Measurements from ENCODE around the gene A3GALT2. TPM values are rescaled to one million over a fixed set of nuclear protein-coding genes. Genes with fewer than 3 reads are reported as not detected.

The A3GALT2 gene
- polyA plus RNA-seq, 1 of the 3 experiments (the other 2 are of a cell fraction): 0.07 TPM

- Histone ChIP-seq H3K36me3 (replicated peaks in 1 of 2; ENCODE audit: control insufficient read depth in 1 of 2, insufficient read depth in 2 of 2, low read length in 1 of 2) (peaks cover 26 to 49% of the 10 kb centered on the region in 2 experiments), H2AFZ (ENCODE audit: low read depth) (no peak overlapping the region), H3K79me2 (ENCODE audit: insufficient read depth) (no peaks in the 10 kb centered on the region), H3K9me2 (no peaks in the 10 kb centered on the region), H3K27ac (ENCODE audit: low read depth in 2 of 2, low read length in 1 of 2) (no peak overlapping the region), H4K20me1 (ENCODE audit: insufficient read depth) (no peaks in the 10 kb centered on the region), H3K4me2 (no peak overlapping the region), H3K9ac (no peak overlapping the region), H3F3A (replicated peaks; ENCODE audit: insufficient read depth) (no peaks in the 10 kb centered on the region), H3K27me3 (ENCODE audit: insufficient read depth) (no peaks in the 10 kb centered on the region), H3K4me3 (ENCODE audit: low read depth in 2 of 2, low read length in 1 of 2) (no peak overlapping the region), H3K9me3 (no peaks in the 10 kb centered on the region), H3K4me1 (ENCODE audit: control insufficient read depth in 1 of 2, insufficient read depth in 2 of 2, low read depth in 1 of 2, low read length in 1 of 2) (peaks cover 0 to 22% of the 10 kb centered on the region in 2 experiments; a peak in 3 of 4 replicates)
- TF ChIP-seq, protein P1, sequence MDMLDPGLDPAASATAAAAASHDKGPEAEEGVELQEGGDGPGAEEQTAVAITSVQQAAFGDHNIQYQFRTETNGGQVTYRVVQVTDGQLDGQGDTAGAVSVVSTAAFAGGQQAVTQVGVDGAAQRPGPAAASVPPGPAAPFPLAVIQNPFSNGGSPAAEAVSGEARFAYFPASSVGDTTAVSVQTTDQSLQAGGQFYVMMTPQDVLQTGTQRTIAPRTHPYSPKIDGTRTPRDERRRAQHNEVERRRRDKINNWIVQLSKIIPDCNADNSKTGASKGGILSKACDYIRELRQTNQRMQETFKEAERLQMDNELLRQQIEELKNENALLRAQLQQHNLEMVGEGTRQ (IDR thresholded peaks at IDR 0.05; ENCODE audit: borderline replicate concordance, low read depth, low read length): no peak
- TF ChIP-seq IRF3 (IDR thresholded peaks at IDR 0.05; ENCODE audit: low read depth, low read length): no peak
- TF ChIP-seq MEF2A (IDR thresholded peaks at IDR 0.05; ENCODE audit: borderline replicate concordance, low read depth): no peak
- TF ChIP-seq CTCF (IDR thresholded peaks at IDR 0.05): no peak
- TF ChIP-seq GATA2 (CRISPR knock-in tag; IDR thresholded peaks at IDR 0.05): no peak
- TF ChIP-seq, protein P2, sequence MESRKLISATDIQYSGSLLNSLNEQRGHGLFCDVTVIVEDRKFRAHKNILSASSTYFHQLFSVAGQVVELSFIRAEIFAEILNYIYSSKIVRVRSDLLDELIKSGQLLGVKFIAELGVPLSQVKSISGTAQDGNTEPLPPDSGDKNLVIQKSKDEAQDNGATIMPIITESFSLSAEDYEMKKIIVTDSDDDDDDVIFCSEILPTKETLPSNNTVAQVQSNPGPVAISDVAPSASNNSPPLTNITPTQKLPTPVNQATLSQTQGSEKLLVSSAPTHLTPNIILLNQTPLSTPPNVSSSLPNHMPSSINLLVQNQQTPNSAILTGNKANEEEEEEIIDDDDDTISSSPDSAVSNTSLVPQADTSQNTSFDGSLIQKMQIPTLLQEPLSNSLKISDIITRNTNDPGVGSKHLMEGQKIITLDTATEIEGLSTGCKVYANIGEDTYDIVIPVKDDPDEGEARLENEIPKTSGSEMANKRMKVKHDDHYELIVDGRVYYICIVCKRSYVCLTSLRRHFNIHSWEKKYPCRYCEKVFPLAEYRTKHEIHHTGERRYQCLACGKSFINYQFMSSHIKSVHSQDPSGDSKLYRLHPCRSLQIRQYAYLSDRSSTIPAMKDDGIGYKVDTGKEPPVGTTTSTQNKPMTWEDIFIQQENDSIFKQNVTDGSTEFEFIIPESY (IDR thresholded peaks at IDR 0.05; ENCODE audit: borderline replicate concordance, low read depth): no peak
- TF ChIP-seq CHD2 (IDR thresholded peaks at IDR 0.05; ENCODE audit: low read length, partially characterized antibody): no peak
- no peak for TF ChIP-seq JUND (IDR thresholded peaks at IDR 0.05)
- TF ChIP-seq RFX5 (IDR thresholded peaks at IDR 0.05; ENCODE audit: low read length): no peak
- no peak for TF ChIP-seq MXI1 (IDR thresholded peaks at IDR 0.05; ENCODE audit: low read depth, low read length)
- TF ChIP-seq TEAD4 (IDR thresholded peaks at IDR 0.05; ENCODE audit: borderline replicate concordance, insufficient read depth): no peak
- no peak for TF ChIP-seq RXRA (IDR thresholded peaks at IDR 0.05; ENCODE audit: borderline replicate concordance, low read depth)
- TF ChIP-seq FOXM1 (IDR thresholded peaks at IDR 0.05; ENCODE audit: low read depth): no peak
- no peak for TF ChIP-seq SIN3A (IDR thresholded peaks at IDR 0.05; ENCODE audit: borderline replicate concordance, low read depth, low read length)
- no peak for TF ChIP-seq FOXJ3 (CRISPR knock-in tag; IDR thresholded peaks at IDR 0.05)
- no peak for TF ChIP-seq FOSL2 (IDR thresholded peaks at IDR 0.05; ENCODE audit: borderline replicate concordance, low read depth)
- no peak for TF ChIP-seq ELF1 (IDR thresholded peaks at IDR 0.05)
- TF ChIP-seq YY1 (IDR thresholded peaks at IDR 0.05; ENCODE audit: low read depth): no peak
- TF ChIP-seq NFIC (IDR thresholded peaks at IDR 0.05; ENCODE audit: borderline replicate concordance): no peak
- TF ChIP-seq, protein P3, sequence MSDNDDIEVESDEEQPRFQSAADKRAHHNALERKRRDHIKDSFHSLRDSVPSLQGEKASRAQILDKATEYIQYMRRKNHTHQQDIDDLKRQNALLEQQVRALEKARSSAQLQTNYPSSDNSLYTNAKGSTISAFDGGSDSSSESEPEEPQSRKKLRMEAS (IDR thresholded peaks at IDR 0.05; ENCODE audit: low read depth): no peak
- CTCF ChIA-PET: no interaction called here
- POLR2A ChIA-PET: no interaction called here
- no peak for DNase-seq
- WGBS (ENCODE audit: low lambda C conversion rate): 81% methylated on average over 3 of the region's 3 CpGs
Measured at GRCh38 chr1:33358795-33359503, 38.1 kb upstream of the A3GALT2 start.

Measured in SK-N-SH (cell line).